K562 (cell line): ENCODE data around the gene NCOA3. TPM values are rescaled to one million over a fixed set of nuclear protein-coding genes. Genes with fewer than 3 reads are reported as not detected.

Experiments used
- polyA plus RNA-seq, 8 experiments: library from polyadenylated mRNA; depleted of rRNA in 4 of 8; stranded (reverse) in 5 of 8; unstranded in 3 of 8; fragments of >200 nt; fragmentation: Nextera tagmentation in 2 of 8; fragmentation: Illumina TruSeq in 1 of 8; extraction: Ambion mirVana in 2 of 8; extraction: Trizol in 1 of 8; gene quantifications; 2 replicates each; pipeline versions ENCODE4 v1.2.1 to v1.2.3, GENCODE V29; 2011 to 2014; ENCODE audit warnings: inconsistent platforms in 1 of 8, missing spikeins in 1 of 8
- total RNA-seq, 7 experiments: library from RNA; depleted of rRNA in 6 of 7; stranded (reverse); fragments of >200 nt in 6 of 7; fragmentation: Illumina TruSeq in 2 of 7; extraction: Trizol in 2 of 7; gene quantifications; 2 replicates each; pipeline versions ENCODE4 v1.2.1 to v1.2.3, GENCODE V29; 2011 to 2021; ENCODE audit warnings: low replicate concordance in 1 of 7
- TF ChIP-seq, protein P1 (sequence below), 2 experiments: fragments of 450-650 bp; IDR thresholded peaks; 2 replicates each; pipeline ENCODE4 v1.6.1; 2016; ENCODE audit warnings: mild to moderate bottlenecking in 2 of 2, borderline replicate concordance in 1 of 2, low read depth in 1 of 2, moderate library complexity in 1 of 2

The NCOA3 gene
- total and polyA plus RNA-seq, 9 of the 15 experiments (the other 6 are each of a cell fraction or from before 2014, with no cell fraction given): 3.2 to 24.3 (median 14.4) TPM

- TF ChIP-seq, protein P1, sequence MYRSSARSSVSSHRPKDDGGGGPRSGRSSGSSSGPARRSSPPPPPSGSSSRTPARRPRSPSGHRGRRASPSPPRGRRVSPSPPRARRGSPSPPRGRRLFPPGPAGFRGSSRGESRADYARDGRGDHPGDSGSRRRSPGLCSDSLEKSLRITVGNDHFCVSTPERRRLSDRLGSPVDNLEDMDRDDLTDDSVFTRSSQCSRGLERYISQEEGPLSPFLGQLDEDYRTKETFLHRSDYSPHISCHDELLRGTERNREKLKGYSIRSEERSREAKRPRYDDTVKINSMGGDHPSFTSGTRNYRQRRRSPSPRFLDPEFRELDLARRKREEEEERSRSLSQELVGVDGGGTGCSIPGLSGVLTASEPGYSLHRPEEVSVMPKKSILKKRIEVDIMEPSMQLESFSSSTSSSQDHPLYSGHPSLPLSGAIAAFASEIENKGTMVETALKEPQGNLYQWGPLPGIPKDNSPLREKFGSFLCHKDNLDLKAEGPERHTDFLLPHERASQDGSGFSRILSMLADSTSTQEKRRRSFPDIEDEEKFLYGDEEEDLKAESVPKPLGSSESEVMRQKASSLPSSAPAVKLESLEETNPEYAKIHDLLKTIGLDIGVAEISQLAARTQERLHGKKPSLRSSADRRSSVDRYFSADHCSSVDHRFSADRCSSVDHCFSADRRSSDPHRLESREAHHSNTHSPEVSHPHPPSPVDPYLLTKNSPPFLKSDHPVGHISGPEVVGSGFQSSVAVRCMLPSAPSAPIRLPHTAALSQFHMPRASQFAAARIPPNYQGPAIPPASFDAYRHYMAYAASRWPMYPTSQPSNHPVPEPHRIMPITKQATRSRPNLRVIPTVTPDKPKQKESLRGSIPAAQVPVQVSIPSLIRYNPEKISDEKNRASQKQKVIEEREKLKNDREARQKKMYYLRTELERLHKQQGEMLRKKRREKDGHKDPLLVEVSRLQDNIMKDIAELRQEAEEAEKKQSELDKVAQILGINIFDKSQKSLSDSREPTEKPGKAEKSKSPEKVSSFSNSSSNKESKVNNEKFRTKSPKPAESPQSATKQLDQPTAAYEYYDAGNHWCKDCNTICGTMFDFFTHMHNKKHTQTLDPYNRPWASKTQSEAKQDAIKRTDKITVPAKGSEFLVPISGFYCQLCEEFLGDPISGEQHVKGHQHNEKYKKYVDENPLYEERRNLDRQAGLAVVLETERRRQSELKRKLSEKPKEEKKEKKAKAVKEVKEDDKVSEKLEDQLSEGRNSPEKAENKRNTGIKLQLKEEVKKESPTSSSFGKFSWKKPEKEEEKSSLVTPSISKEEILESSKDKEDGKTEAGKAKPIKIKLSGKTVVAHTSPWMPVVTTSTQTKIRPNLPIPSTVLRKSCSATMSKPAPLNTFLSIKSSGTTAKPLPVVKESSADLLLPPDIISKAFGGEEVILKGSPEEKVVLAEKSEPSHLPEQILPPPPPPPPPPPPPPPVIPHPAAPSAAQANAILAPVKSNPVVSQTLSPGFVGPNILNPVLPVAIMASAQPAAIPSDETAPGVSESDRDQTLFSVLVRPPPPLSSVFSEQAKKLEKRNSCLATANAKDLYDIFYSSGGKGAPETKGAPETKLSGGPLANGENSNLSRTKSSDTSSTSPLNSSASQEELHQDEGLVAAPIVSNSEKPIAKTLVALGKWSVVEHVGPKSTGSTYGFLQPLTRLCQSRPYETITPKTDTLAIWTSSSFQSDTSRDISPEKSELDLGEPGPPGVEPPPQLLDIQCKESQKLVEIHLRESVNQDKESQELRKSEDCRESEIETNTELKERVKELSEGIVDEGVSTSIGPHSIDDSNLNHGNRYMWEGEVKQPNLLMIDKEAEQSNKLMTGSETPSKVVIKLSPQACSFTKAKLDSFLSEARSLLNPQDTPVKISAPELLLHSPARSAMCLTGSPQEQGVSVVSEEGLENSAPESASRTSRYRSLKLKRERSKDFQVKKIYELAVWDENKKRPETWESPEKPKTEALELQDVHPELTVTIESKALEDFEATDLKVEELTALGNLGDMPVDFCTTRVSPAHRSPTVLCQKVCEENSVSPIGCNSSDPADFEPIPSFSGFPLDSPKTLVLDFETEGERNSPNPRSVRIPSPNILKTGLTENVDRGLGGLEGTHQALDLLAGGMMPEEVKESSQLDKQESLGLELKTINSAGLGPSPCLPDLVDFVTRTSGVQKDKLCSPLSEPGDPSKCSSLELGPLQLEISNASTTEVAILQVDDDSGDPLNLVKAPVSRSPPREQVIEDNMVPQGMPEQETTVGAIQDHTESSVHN (IDR thresholded peaks at IDR 0.05; ENCODE audit: borderline replicate concordance in 1 of 2, low read depth in 1 of 2): peak in 1 of 2 experiments; percentile 49; a peak in 1 of 4 replicates
These were observed 39.0 kb downstream of the NCOA3 start (continued) for GRCh38 chr20:47540443-47541354.
